ENCODE results near the gene CEP89. TPM values are rescaled to one million over a fixed set of nuclear protein-coding genes. Genes with fewer than 3 reads are reported as not detected.

Gene CEP89
- total RNA-seq, 1 experiment from 2014 or later = 14.5 TPM

GRCh38 chr19:32896516-32897214 lies 75.1 kb downstream of the CEP89 start:
- ChIA-PET CTCF (no interaction called here), POLR2A (no interaction called here)
- Histone ChIP-seq H3K27me3 (replicated peaks; ENCODE audit: control insufficient read depth, insufficient read depth, low read length) (no peaks in the 10 kb centered on the region), H3K4me3 (ENCODE audit: low read depth, low read length) (no peak overlapping the region), H3K9me3 (peaks cover 1% of the 10 kb centered on the region; the same call in 1 of the 2 replicates), H3K36me3 (ENCODE audit: control insufficient read depth, insufficient read depth, low read length) (no peaks in the 10 kb centered on the region; the same call in 1 of the 2 replicates), H3K4me1 (no peaks in the 10 kb centered on the region)
- H3K9me3 Mint-ChIP-seq (ENCODE audit: unreplicated experiment) = peaks cover 14% of the 10 kb centered on the region
- intact Hi-C loops (cut with micrococcal nuclease; ENCODE audit: unreplicated experiment) = no loop called here
- no peak for DNase-seq
- peaks cover 2% of the 10 kb centered on the region for H3K4me1 Mint-ChIP-seq (ENCODE audit: low read depth, unreplicated experiment)
- TF ChIP-seq CTCF (IDR thresholded peaks at IDR 0.05; ENCODE audit: insufficient read depth in 1 of 2, low read depth in 1 of 2, low read length in 1 of 2, severe bottlenecking in 1 of 2, unreplicated experiment in 1 of 2) = no peak
- H3K27ac Mint-ChIP-seq (ENCODE audit: unreplicated experiment) = no peak overlapping the region
- no peak overlapping the region for H3K4me3 Mint-ChIP-seq (ENCODE audit: unreplicated experiment)
- peaks cover 8% of the 10 kb centered on the region for H3K36me3 Mint-ChIP-seq (ENCODE audit: insufficient read depth, unreplicated experiment)
- H3K27me3 Mint-ChIP-seq (ENCODE audit: insufficient read depth, unreplicated experiment) = no peaks in the 10 kb centered on the region
- BruUV-seq (replicated peaks) = no TSS peak

GRCh38 chr19:32895384-32895783 lies 76.4 kb downstream of the CEP89 start:
- no peak for TF ChIP-seq CTCF (IDR thresholded peaks at IDR 0.05; ENCODE audit: insufficient read depth in 1 of 2, low read depth in 1 of 2, low read length in 1 of 2, severe bottlenecking in 1 of 2, unreplicated experiment in 1 of 2)
- no TSS peak for BruUV-seq (replicated peaks)
- no peaks in the 10 kb centered on the region for H3K36me3 ChIP-seq (ENCODE audit: control insufficient read depth, insufficient read depth, low read length)
- H3K4me1 ChIP-seq = no peaks in the 10 kb centered on the region
- Mint-ChIP-seq H3K36me3 (ENCODE audit: insufficient read depth, unreplicated experiment) (peaks cover 16% of the 10 kb centered on the region), H3K4me3 (ENCODE audit: unreplicated experiment) (no peak overlapping the region), H3K4me1 (ENCODE audit: low read depth, unreplicated experiment) (no peaks in the 10 kb centered on the region), H3K27ac (ENCODE audit: unreplicated experiment) (no peak overlapping the region), H3K9me3 (ENCODE audit: unreplicated experiment) (peaks cover 22% of the 10 kb centered on the region), H3K27me3 (ENCODE audit: insufficient read depth, unreplicated experiment) (no peaks in the 10 kb centered on the region)
- intact Hi-C loops (cut with micrococcal nuclease; ENCODE audit: unreplicated experiment) = no loop called here
- H3K27me3 ChIP-seq (replicated peaks; ENCODE audit: control insufficient read depth, insufficient read depth, low read length) = no peaks in the 10 kb centered on the region
- peaks cover 6% of the 10 kb centered on the region; the same call in 1 of the 2 replicates for H3K9me3 ChIP-seq
- DNase-seq = no peak
- H3K4me3 ChIP-seq (ENCODE audit: low read depth, low read length) = no peak overlapping the region
- ChIA-PET POLR2A (no interaction called here), CTCF (no interaction called here)

- H3K27ac Mint-ChIP-seq (ENCODE audit: unreplicated experiment) = no peak overlapping the region
- H3K4me3 Mint-ChIP-seq (ENCODE audit: unreplicated experiment) = no peak overlapping the region
- H3K36me3 Mint-ChIP-seq (ENCODE audit: insufficient read depth, unreplicated experiment) = peaks cover 10% of the 10 kb centered on the region
- POLR2A ChIA-PET = no interaction called here
- Histone ChIP-seq H3K36me3 (ENCODE audit: control insufficient read depth, insufficient read depth, low read length) (no peaks in the 10 kb centered on the region), H3K4me1 (no peaks in the 10 kb centered on the region), H3K9me3 (peaks cover 6% of the 10 kb centered on the region; the same call in 1 of the 2 replicates), H3K27me3 (replicated peaks; ENCODE audit: control insufficient read depth, insufficient read depth, low read length) (no peaks in the 10 kb centered on the region), H3K4me3 (ENCODE audit: low read depth, low read length) (no peak overlapping the region)
- TF ChIP-seq CTCF (IDR thresholded peaks at IDR 0.05; ENCODE audit: insufficient read depth in 1 of 2, low read depth in 1 of 2, low read length in 1 of 2, severe bottlenecking in 1 of 2, unreplicated experiment in 1 of 2) = no peak
- no TSS peak for BruUV-seq (replicated peaks)
- no peaks in the 10 kb centered on the region for H3K4me1 Mint-ChIP-seq (ENCODE audit: low read depth, unreplicated experiment)
- no peaks in the 10 kb centered on the region for H3K27me3 Mint-ChIP-seq (ENCODE audit: insufficient read depth, unreplicated experiment)
- CTCF ChIA-PET = no interaction called here
- no peak for DNase-seq
- H3K9me3 Mint-ChIP-seq (ENCODE audit: unreplicated experiment) = peaks cover 22% of the 10 kb centered on the region
- intact Hi-C loops (cut with micrococcal nuclease; ENCODE audit: unreplicated experiment) = no loop called here
Observed at GRCh38 chr19:32891609-32892008, 80.1 kb downstream of the CEP89 start.

Data from Caco-2 (cell line).